ENCODE data around the gene OSER1. TPM values are rescaled to one million over a fixed set of nuclear protein-coding genes. Genes with fewer than 3 reads are reported as not detected.
"Not testable (repeated sequence)": the region's sequence is repeated elsewhere in the genome, so short reads cannot be mapped to it uniquely, and the experiment has no call there.

The OSER1 gene
- total RNA-seq, 4 donors from 2014 or later: 37.6 to 55.3 (median 38.2) TPM

GRCh38 chr20:44245977-44246376 lies 35.4 kb upstream of the OSER1 start:
- Histone ChIP-seq H3K4me3 (no peak overlapping the region), H3K36me3 (no peaks in the 10 kb centered on the region), H3K9me3 (no peaks in the 10 kb centered on the region), H3K27me3 (peaks cover 0 to 4% of the 10 kb centered on the region in 2 donors), H3K4me1 (peaks cover 0 to 12% (median 0%) of the 10 kb centered on the region in 4 donors), H3K27ac (no peak overlapping the region)
- DNase-seq: no peak
- TF ChIP-seq POLR2A (IDR thresholded peaks at IDR 0.05) (no peak), CTCF (IDR thresholded peaks at IDR 0.05) (no peak)

- no peak for DNase-seq
- Histone ChIP-seq H3K36me3 (no peaks in the 10 kb centered on the region), H3K27ac (no peak overlapping the region), H3K27me3 (no peaks in the 10 kb centered on the region), H3K4me1 (no peaks in the 10 kb centered on the region), H3K9me3 (no peaks in the 10 kb centered on the region), H3K4me3 (no peak overlapping the region)
- TF ChIP-seq POLR2A (IDR thresholded peaks at IDR 0.05): no peak
- no peak for TF ChIP-seq CTCF (IDR thresholded peaks at IDR 0.05)
Observed at GRCh38 chr20:44241796-44242195, 31.2 kb upstream of the OSER1 start.

- H3K27ac ChIP-seq, H3K36me3 ChIP-seq, H3K27me3 ChIP-seq, H3K4me1 ChIP-seq, H3K4me3 ChIP-seq, DNase-seq, H3K9me3 ChIP-seq: not testable (repeated sequence)
Observed at GRCh38 chr20:44236840-44237239, 26.3 kb upstream of the OSER1 start.

GRCh38 chr20:44235702-44236101 lies 25.1 kb upstream of the OSER1 start:
- TF ChIP-seq CTCF (IDR thresholded peaks at IDR 0.05) (no peak), POLR2A (IDR thresholded peaks at IDR 0.05) (no peak)
- Histone ChIP-seq H3K27me3 (no peaks in the 10 kb centered on the region), H3K4me1 (no peaks in the 10 kb centered on the region), H3K9me3 (no peaks in the 10 kb centered on the region), H3K4me3 (no peak overlapping the region), H3K36me3 (no peaks in the 10 kb centered on the region), H3K27ac (no peak overlapping the region)
- DNase-seq: no peak

- Histone ChIP-seq H3K4me1 (no peaks in the 10 kb centered on the region), H3K4me3 (no peak overlapping the region), H3K36me3 (no peaks in the 10 kb centered on the region), H3K27me3 (no peaks in the 10 kb centered on the region), H3K9me3 (no peaks in the 10 kb centered on the region), H3K27ac (no peak overlapping the region)
- no peak for DNase-seq
- TF ChIP-seq CTCF (IDR thresholded peaks at IDR 0.05): no peak
- TF ChIP-seq POLR2A (IDR thresholded peaks at IDR 0.05): no peak
Observed at GRCh38 chr20:44234566-44235317, 24.2 kb upstream of the OSER1 start.

GRCh38 chr20:44233436-44234016 lies 23.0 kb upstream of the OSER1 start:
- Histone ChIP-seq H3K27me3 (no peaks in the 10 kb centered on the region), H3K4me1 (no peaks in the 10 kb centered on the region), H3K27ac (no peak overlapping the region), H3K9me3 (no peaks in the 10 kb centered on the region), H3K4me3 (no peak overlapping the region), H3K36me3 (no peaks in the 10 kb centered on the region)
- DNase-seq: no peak
- TF ChIP-seq CTCF (IDR thresholded peaks at IDR 0.05): no peak
- TF ChIP-seq POLR2A (IDR thresholded peaks at IDR 0.05): no peak

- H3K27ac ChIP-seq, H3K4me1 ChIP-seq, H3K4me3 ChIP-seq, DNase-seq, H3K36me3 ChIP-seq, H3K9me3 ChIP-seq, H3K27me3 ChIP-seq: not testable (repeated sequence)
Observed at GRCh38 chr20:44232469-44232856, 21.9 kb upstream of the OSER1 start.

Data from Peyer's patch (tissue), 4 donors.